ENCODE data around the gene BEGAIN. TPM values are rescaled to one million over a fixed set of nuclear protein-coding genes. Genes with fewer than 3 reads are reported as not detected.

The BEGAIN gene
- total RNA-seq, 2 donors from 2014 or later: 0.56 to 1.2 TPM

DNA sequence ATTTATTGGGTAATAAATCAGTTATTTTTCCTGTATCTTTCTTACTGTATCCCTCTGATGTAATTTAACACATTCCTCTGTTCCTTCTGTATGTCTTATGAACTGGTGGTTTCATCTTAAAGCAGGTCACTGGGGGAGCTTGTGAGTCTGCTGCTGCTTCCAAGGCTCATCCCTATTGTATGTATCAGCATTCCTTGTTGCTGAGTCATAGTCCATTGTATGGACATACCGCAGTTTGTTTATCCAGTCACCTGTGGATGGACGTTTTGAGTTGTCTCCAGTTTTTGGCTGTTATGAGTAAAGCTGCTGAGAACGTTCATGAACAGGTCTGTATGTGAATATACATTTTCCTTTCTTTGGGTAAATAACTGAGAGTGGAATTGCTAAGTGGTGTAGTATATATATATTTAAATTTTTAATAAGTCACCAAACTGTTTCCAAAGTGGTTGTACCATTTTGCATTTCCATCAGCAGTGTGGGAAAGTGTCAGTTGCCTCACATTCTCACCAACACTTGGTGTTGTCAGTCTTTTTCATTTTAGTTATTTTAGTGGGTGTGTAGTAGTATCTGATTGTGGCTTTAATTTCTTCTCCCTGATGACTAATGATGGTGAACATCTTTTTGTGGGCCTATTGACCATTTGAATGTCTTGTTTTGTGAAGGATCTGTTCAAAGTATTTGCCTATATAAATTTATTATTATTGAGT, 82.7 kb downstream of the BEGAIN start:
- intact Hi-C loops (cut with DNase I): no loop called here
- no peak for DNase-seq (ENCODE audit: low spot score)

DNA sequence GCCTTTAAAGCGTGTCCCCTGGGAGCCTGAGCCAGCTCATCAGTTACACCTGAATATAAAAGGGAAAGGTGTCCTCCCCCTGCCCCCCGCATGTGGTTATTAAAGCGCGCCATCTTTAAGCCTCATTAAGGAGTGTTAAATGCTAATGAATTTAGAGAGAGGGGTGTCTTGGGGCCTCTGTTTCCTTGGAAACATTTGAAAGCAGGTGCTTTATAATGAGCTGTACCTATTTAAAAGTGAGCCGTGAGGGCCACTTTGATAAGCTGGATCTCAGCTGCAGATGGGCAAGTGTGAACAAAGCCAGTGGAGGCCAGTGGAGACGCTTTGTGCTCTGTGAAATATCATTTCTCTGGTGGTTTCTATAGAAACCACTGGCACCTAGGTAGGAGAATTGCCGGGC, 84.0 kb downstream of the BEGAIN start:
- intact Hi-C loops (cut with DNase I): no loop called here

DNA sequence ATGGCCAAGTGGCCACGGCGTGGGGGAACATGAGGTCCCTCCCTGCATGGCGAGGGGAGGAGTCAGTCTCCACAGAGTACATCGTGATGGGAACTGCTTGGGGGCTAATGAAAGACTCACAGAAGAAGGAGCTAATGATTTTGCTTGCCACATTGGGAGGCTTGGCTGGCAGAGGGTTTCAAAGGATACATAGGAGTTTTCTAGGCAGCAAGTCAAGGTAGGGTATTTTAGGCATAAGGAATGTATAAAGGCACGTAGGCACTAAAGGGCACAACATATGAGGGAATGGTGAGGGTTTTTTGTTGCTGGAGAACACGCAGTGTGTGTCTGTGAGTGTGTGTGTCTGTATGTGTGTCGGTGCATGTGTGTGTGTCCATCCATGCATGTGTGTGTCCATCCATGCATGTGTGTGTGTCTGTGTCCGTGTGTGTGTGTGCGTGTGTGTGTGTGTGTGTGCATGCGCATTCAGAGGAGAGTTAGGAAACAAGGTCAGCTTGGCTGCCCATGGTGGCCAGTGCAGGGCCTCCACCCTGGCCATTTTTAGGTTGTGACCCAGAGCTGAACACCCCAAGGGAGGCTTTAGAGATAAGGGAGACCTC, 84.5 kb downstream of the BEGAIN start:
- no peak for DNase-seq (ENCODE audit: low spot score)
- intact Hi-C loops (cut with DNase I): no loop called here

More for the DNA sequence above, 84.0 kb downstream of the BEGAIN start:
- no peak for DNase-seq (ENCODE audit: low spot score)

DNA sequence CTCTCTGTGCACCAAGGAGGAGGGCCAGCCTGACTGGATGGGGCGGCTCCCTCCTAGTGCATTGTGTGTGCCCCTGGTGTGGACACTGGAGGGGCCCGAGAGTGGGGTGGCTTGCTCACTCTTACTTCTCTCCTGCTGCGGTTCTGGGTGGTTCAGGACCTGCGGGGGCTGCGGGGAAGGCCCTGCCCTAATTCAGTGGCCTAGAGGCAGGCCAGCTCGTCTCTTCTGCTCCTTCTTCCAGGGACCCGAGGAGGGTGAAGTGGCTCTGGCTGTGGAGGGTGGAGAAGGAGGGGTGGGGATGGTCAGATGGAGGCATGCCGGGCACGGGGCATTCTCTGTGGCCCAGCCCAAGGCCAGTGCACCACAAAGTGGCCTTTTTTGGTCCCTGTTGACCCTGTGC, 87.1 kb downstream of the BEGAIN start:
- no peak for DNase-seq (ENCODE audit: low spot score)
- intact Hi-C loops (cut with DNase I): no loop called here

DNA sequence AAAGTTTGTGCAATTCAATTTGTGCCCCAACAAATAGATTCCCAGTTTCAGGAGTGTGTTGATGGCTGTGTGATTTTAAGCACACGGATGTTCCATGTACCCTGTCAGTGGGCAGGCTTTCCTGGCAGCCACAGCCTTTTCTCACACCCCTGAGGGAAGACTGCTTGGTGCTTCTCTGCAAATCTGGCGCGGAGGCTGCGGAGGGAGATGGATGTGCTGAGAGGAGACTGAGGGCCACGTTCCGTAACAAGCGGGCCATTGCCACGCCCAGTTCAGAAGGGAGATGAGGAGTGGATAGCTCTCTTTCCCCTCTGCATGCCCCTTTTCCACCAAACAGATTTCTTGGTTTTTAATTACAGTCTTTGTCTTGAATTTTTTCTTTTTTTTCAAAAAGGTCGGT, 89.1 kb downstream of the BEGAIN start:
- intact Hi-C loops (cut with DNase I): no loop called here
- no peak for DNase-seq (ENCODE audit: low spot score)

DNA sequence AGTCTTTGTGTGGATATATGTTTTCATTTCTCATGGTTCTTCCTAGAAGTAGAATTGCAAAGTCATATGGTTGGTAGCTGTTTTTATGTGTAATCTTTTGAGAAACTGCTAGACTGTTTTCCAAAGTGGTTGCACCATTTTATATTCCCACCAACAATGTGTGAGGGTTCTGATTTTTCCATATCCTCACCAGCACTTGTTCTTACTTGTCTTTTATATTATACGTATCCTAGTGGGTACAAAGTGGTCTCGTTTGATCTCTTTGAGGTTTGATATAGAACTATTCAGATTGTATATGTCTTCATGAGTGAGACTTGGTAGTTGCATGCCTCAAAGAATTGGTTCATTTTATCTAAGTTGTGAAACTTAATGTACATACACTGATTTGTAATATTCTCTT, 91.3 kb downstream of the BEGAIN start:
- no peak for DNase-seq (ENCODE audit: low spot score)
- intact Hi-C loops (cut with DNase I): no loop called here

DNA sequence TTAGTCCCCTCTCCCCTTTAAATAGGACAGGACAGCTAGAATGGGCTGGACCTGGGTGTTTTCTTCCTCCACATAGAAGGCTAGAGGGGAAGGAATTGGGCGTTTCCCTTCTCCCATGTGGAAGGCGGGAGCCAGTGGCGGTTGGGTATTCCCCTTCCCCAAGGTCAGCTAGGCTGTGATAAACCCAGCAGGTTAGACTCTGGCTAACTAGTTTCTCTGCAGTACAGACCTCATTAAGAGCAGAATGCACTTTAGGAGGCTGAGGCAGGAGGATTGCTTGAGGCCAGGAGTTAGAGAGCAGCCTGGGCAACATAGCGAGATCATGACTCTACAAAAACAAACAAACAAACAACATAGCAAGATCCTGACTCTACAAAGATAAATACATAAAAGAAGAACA, 92.6 kb downstream of the BEGAIN start:
- intact Hi-C loops (cut with DNase I): no loop called here
- no peak for DNase-seq (ENCODE audit: low spot score)

DNA sequence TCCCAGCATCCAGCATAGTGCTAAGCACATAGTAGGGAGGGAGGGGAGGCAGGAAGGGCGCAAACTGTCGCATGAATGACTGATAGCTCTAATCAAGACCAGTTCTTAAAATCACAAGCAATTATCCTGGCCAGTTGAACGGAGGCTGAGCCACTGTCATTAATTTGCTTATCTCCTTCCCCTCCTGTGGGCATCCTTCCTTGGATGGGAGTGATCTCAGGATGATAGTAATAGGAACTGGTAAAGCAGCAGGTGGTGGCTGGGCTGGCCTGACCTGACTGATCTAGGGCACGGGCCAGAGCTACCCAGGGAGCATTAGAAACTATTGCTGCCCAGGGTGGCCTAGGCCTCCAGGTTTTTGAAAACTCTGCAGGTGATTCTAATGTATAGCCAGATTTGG, 97.0 kb downstream of the BEGAIN start:
- no peak for DNase-seq (ENCODE audit: low spot score)
- intact Hi-C loops (cut with DNase I): no loop called here

DNA sequence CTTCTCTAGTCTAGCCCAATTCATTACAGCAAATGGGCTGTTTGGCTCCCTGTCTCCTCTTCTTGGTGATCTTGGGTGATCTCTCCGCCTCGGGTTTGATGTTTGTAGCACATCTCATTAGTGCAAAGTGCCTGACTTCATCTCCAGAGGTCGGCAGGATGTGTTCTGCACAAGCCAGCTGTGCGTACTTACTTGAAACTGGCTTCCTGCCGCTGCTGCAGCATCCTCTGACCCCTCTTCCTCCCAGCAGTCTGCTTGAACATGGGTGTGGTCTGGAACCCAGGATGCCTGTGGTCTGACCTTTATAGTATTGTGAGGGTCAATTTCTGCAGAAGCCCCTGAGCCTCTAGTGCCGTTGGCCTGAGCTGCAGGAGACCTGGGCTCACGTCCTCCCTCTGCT, 99.2 kb downstream of the BEGAIN start:
- no peak for DNase-seq (ENCODE audit: low spot score)
- intact Hi-C loops (cut with DNase I): no loop called here

DNA sequence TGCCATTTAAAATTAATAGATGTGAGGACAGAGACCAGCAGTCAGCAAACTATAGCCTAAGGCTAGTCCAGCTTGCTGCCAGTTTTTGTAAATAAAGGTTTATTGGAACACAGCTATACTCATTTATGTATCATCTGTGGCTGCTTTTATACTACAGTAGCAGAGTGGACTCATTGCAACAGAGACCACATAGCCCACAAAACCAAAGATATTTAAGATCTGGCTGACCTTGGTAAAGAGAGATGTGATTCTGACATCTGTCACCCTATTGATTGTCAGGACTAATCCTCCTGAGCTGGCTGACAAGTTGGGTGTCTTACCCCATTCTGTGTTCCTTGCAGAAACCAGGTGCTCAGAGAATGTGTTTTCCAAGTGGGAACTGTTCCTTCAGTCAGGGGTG, 99.9 kb downstream of the BEGAIN start:
- DNase-seq (ENCODE audit: low spot score): no peak
- intact Hi-C loops (cut with DNase I): no loop called here

Other genes with a start within 250 kb of the BEGAIN start
- gene WDR25, start 210.9 kb downstream of the BEGAIN start, total RNA-seq: 1 to 10 TPM; 7.5 to 7.6 TPM
- not detected for gene DLK1, start 139.5 kb upstream of the BEGAIN start, total RNA-seq
- gene MEG3, start 238.7 kb upstream of the BEGAIN start, total RNA-seq: 10 to 100 TPM; 56.2 to 99.4 TPM